K562 treated with DMSO at 1 percent for 24 hours (cell line): ENCODE results near the gene PLXNB1. TPM values are rescaled to one million over a fixed set of nuclear protein-coding genes. Genes with fewer than 3 reads are reported as not detected.

ENCODE experiments used
- total RNA-seq: library from RNA; unstranded; fragments of 300-600 nt; gene quantifications from 2 replicates; pipeline ENCODE4 v1.2.3, GENCODE V29; 2022; ENCODE audit warnings: low read depth; ENCODE audit not compliant: insufficient read depth

PLXNB1 gene
- total RNA-seq: 10.6 and 20.6 TPM in 2 replicates

GRCh38 chr3:48429960-48430707 lies at the start of gene PLXNB1:
PLXNB1 (minus strand) TSS chr3:48430086; CDS start chr3:48424611, 5,475 bp downstream.

GRCh38 chr3:48446425-48447193 lies 16.7 kb upstream of the PLXNB1 start, which contains the start of gene ATRIP:
ATRIP (plus strand) TSS chr3:48446737; CDS start chr3:48446846, 109 bp downstream.

GRCh38 chr3:48439820-48440589 lies 10.1 kb upstream of the PLXNB1 start, which contains the start of the genes CCDC51 and TMA7:
CCDC51 (minus strand) TSS chr3:48440119; CDS start chr3:48435128, 4,991 bp downstream.
TMA7 (plus strand) TSS chr3:48440257; CDS start chr3:48440297, 40 bp downstream.

GRCh38 chr3:48371651-48372376 lies 58.1 kb downstream of the PLXNB1 start, which contains the start of gene FBXW12:
FBXW12 (plus strand) TSS chr3:48372219; CDS start chr3:48372768, 549 bp downstream.

Other genes with a start within 250 kb of the PLXNB1 start
- 29.7 and 31.6 TPM in 2 replicates for gene CDC25A, start 241.7 kb downstream of the PLXNB1 start, total RNA-seq
- gene CAMP, start 206.6 kb downstream of the PLXNB1 start, total RNA-seq: not detected in 2 replicates
- 8.7 and 11.6 TPM in 2 replicates for gene ZNF589, start 189.0 kb downstream of the PLXNB1 start, total RNA-seq
- gene NME6, start 128.7 kb downstream of the PLXNB1 start, total RNA-seq: 20.8 and 26.5 TPM in 2 replicates
- not detected in 2 replicates for gene SPINK8, start 96.4 kb downstream of the PLXNB1 start, total RNA-seq
- not detected in 2 replicates for gene FBXW12, start 57.9 kb downstream of the PLXNB1 start, total RNA-seq
- 11.3 and 13.1 TPM in 2 replicates for gene CCDC51, start 10.0 kb upstream of the PLXNB1 start, total RNA-seq
- gene TMA7, start 10.2 kb upstream of the PLXNB1 start, total RNA-seq: 140 and 171 TPM in 2 replicates
- gene ATRIP, start 16.7 kb upstream of the PLXNB1 start, total RNA-seq: 7.0 and 7.4 TPM in 2 replicates
- 122 and 130 TPM in 2 replicates for gene SHISA5, start 74.1 kb upstream of the PLXNB1 start, total RNA-seq
- gene PFKFB4, start 126.7 kb upstream of the PLXNB1 start, total RNA-seq: 11.1 and 11.2 TPM in 2 replicates
- gene UCN2, start 133.7 kb upstream of the PLXNB1 start, total RNA-seq: not detected in 2 replicates
- gene COL7A1, start 165.2 kb upstream of the PLXNB1 start, total RNA-seq: 1.1 and 1.5 TPM in 2 replicates
- 313 and 317 TPM in 2 replicates for gene UQCRC1, start 179.6 kb upstream of the PLXNB1 start, total RNA-seq
- not detected in 2 replicates for gene TMEM89, start 191.7 kb upstream of the PLXNB1 start, total RNA-seq
- gene SLC26A6, start 205.4 kb upstream of the PLXNB1 start, total RNA-seq: 21.8 and 28.5 TPM in 2 replicates
- 1.7 and 2.1 TPM in 2 replicates for gene CELSR3, start 232.8 kb upstream of the PLXNB1 start, total RNA-seq